ENCODE measurements around the gene LRRC31.

DNA sequence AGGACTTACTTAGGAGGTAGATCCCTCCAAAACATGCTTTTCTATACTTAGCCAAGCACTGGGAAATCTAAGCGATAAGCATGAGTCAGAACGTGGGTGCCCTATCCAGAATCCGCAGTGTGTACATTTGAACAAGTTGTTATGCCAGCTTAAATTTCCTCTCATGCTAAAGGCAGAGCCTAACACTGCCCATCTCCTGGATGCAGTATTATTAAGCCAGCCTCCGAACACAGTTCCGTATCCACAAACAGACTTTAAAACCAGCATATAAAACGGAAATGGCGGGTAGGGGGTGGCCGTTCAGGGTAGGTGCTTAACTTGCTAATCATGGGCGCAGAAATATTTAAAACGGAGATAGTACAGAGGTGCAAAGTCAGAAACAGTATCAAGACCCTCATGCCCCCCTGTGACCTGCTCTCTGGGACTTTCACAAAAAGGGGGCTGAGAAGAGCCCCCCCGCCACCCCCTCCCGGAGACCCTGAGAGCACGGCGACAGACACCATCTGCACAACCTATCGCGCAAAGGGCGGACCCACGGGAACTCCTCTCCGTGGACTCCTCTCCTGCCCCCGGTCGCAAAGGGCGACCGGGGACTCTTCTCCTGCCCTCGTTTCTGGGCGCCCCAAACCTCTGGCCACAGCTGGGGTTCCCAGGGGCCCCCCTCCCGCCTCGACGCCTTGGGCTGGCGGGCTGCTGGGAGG lies 58.0 kb downstream of the LRRC31 start:
- TF ChIP-seq EZH2 (IDR thresholded peaks at IDR 0.05), result no peak
- TF ChIP-seq, protein P1, sequence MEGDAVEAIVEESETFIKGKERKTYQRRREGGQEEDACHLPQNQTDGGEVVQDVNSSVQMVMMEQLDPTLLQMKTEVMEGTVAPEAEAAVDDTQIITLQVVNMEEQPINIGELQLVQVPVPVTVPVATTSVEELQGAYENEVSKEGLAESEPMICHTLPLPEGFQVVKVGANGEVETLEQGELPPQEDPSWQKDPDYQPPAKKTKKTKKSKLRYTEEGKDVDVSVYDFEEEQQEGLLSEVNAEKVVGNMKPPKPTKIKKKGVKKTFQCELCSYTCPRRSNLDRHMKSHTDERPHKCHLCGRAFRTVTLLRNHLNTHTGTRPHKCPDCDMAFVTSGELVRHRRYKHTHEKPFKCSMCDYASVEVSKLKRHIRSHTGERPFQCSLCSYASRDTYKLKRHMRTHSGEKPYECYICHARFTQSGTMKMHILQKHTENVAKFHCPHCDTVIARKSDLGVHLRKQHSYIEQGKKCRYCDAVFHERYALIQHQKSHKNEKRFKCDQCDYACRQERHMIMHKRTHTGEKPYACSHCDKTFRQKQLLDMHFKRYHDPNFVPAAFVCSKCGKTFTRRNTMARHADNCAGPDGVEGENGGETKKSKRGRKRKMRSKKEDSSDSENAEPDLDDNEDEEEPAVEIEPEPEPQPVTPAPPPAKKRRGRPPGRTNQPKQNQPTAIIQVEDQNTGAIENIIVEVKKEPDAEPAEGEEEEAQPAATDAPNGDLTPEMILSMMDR (IDR thresholded peaks at IDR 0.05), result no peak

Measured in neural progenitor cell (in vitro differentiated cells).